ENCODE measurements around the gene GDPD4. TPM values are rescaled to one million over a fixed set of nuclear protein-coding genes. Genes with fewer than 3 reads are reported as not detected.

Gene GDPD4
- total RNA-seq, 4 donors from 2014 or later, result not detected

DNA sequence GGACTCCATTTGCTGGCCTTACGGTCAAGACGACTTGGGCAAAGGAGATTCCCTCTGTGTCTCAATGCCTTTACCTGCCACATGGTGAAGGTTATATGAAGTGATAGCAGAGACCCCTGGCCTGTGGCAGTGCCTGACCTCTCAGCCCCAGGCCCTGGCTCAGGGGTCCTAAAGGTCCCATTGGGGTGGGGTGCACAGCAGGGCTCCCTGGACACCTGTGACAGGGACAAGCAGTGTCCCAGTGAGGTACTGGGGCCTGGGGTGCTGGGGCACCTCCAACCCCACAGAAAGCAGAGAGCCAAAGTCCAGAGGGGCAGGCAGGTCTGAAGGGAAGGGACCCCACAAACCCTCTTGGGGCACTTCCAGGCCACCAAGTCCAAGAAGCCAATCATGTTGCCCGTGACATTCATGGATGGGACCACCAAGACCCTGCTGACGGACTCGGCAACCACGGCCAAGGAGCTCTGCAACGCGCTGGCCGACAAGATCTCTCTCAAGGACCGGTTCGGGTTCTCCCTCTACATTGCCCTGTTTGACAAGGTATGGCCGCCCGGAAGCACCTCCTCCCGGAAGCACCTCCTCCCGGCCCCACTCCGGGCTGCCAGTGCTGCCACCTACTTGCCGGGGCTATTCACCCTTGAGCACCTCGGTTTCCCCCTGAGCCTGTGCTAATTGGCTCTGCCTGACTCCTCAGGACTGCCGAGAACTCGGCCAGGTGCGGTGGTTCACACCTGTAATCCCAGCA, 111.0 kb downstream of the GDPD4 start:
- Histone ChIP-seq H3K27me3 (peaks cover 0 to 4% (median 0%) of the 10 kb centered on the region in 4 donors), H3K4me3 (no peak overlapping the region), H3K36me3 (no peaks in the 10 kb centered on the region), H3K9me3 (no peaks in the 10 kb centered on the region), H3K27ac (no peak overlapping the region), H3K4me1 (peaks cover 0 to 9% (median 0%) of the 10 kb centered on the region in 3 donors)
- no peak for DNase-seq
- TF ChIP-seq, protein P1, sequence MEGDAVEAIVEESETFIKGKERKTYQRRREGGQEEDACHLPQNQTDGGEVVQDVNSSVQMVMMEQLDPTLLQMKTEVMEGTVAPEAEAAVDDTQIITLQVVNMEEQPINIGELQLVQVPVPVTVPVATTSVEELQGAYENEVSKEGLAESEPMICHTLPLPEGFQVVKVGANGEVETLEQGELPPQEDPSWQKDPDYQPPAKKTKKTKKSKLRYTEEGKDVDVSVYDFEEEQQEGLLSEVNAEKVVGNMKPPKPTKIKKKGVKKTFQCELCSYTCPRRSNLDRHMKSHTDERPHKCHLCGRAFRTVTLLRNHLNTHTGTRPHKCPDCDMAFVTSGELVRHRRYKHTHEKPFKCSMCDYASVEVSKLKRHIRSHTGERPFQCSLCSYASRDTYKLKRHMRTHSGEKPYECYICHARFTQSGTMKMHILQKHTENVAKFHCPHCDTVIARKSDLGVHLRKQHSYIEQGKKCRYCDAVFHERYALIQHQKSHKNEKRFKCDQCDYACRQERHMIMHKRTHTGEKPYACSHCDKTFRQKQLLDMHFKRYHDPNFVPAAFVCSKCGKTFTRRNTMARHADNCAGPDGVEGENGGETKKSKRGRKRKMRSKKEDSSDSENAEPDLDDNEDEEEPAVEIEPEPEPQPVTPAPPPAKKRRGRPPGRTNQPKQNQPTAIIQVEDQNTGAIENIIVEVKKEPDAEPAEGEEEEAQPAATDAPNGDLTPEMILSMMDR (IDR thresholded peaks at IDR 0.05), result no peak
- TF ChIP-seq POLR2A (IDR thresholded peaks at IDR 0.05), result no peak
- intact Hi-C loops (cut with DNase I), result loop anchor here (5.0 kb wide), 1 partner anchor 357 kb away; no protein-coding TSS in a partner anchor
- 75 to 97% methylated on average over 7 to 10 of the region's 21 CpGs for WGBS, 2 donors

DNA sequence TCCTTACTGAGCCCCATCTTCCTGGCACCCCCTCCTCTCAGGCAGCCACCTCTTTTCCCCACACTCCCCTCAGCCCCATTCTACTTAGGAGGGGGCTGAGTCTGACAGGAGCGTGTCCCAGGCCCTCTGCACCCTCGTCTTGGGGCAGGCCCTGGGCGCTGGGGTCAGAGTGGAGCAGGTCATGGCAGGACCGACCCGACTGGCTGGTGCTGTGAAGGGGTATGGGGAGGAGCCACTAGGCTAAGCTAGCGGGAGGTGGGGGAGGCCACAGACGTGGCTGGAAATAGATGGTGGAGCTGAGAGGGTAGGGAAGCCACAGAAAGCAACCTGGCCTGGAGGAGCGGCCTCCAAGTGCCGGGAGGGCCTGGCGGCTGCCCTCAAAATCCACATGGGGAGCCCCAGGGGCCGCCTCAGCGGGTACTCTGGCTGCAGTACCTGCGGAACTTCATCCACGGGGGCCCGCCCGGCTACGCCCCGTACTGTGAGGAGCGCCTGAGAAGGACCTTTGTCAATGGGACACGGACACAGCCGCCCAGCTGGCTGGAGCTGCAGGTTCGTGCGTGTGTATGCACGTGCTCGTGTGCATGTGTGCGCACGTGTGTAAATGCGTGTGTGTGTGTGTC, 111.8 kb downstream of the GDPD4 start:
- peaks cover 0 to 4% (median 0%) of the 10 kb centered on the region in 4 donors for H3K27me3 ChIP-seq
- TF ChIP-seq POLR2A (IDR thresholded peaks at IDR 0.05), result no peak
- no peaks in the 10 kb centered on the region for H3K9me3 ChIP-seq
- no peak for DNase-seq
- H3K4me3 ChIP-seq, result no peak overlapping the region
- intact Hi-C loops (cut with DNase I), result loop anchor here (5.0 kb wide), 2 partner anchors 62 to 358 kb away; partner anchors contain the start of gene MYO7A
- no peak overlapping the region for H3K27ac ChIP-seq
- H3K36me3 ChIP-seq, result no peaks in the 10 kb centered on the region
- peaks cover 0 to 9% (median 0%) of the 10 kb centered on the region in 3 donors for H3K4me1 ChIP-seq
- 90 to 100% methylated on average over 1 to 18 of the region's 28 CpGs for WGBS, 2 donors

DNA sequence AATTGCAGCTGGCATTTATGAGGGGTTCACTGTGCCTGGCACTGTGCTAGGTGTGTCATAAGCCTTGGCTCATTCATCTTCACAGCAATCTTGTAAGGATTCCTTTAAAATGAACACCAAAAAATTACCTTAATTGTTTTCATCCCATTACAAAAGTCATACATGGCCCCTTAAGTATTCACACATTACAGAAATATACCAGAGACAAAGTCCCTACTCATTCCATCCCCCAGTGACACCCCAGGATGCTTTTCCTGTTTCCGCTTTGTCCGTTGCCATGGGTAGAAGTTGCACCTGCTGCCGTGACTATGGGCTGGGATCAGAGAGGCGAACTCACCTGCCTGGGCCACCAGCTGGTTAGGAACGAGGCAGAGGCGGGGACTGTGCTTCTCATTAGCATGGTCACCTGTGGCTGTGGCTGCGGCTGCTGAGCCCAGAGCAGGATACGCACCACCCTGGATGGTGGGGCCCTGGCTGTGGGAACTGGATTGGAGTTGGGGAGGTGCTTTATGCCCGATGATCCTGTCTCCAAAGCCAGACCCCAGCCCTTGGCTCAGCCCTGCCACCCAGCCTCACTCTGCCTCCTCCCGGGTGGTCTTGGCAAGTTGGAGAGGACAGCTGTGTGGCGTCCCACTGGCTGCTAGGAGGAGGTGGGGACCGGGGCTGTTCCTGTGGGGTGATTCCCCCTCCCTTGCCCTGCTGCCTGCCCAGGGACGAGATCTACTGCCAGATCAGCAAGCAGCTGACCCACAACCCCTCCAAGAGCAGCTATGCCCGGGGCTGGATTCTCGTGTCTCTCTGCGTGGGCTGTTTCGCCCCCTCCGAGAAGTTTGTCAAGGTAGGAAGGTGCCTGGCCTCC, 112.6 kb downstream of the GDPD4 start:
- intact Hi-C loops (cut with DNase I), result loop anchor here (5.0 kb wide), 1 partner anchor 62 kb away; the partner anchor contains the start of gene MYO7A
- no peak overlapping the region for H3K27ac ChIP-seq
- no peaks in the 10 kb centered on the region for H3K36me3 ChIP-seq
- H3K27me3 ChIP-seq, result peaks cover 0 to 4% (median 0%) of the 10 kb centered on the region in 4 donors
- WGBS, 2 donors, result 65 to 69% methylated on average over 7 to 14 of the region's 18 CpGs
- no peak overlapping the region for H3K4me3 ChIP-seq
- no peaks in the 10 kb centered on the region for H3K9me3 ChIP-seq
- no peak for DNase-seq
- no peak for TF ChIP-seq POLR2A (IDR thresholded peaks at IDR 0.05)
- TF ChIP-seq, protein P1 (IDR thresholded peaks at IDR 0.05), result no peak
- peaks cover 0 to 9% (median 0%) of the 10 kb centered on the region in 3 donors for H3K4me1 ChIP-seq

DNA sequence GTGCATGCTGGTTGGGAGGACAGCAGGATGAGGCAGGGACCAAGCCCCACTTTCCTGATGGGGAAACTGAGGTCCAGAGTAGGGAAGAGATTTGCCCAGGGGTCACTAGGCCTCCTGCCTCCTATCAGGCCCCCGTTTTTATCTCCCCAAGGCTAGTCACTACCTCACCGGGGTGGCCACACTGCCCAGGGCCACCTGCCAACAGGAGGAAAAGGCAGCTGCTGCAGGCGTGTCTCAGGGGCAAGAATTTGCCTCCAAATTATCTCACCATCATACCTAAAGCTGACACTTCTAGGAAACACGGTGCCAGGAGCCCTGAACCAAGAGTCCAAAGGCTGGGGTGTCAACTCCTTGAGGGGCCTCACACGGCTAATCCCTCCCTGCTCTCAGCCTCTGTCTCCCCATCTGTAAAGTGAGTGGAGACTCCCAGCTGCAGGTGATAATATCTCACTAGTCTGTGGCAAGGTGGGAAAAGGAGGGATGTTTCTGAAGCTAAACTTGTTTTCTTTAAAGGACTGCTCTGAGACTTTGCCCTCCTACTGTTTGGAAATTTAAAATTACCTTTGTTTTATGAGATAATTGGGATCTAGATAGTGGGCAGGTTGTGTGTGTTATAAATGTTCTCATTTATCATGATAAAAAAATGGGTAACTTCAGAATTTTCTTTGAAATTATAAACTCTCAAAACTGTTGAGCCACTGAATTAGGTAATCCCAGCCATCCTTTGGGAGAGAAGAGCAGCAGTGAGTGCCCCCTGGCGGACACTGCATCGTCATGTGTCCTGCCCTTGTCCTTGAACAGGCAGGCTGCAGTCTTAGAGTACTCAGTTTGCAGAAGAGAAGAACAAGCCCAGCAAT, 113.5 kb downstream of the GDPD4 start:
- no peak for TF ChIP-seq POLR2A (IDR thresholded peaks at IDR 0.05)
- TF ChIP-seq, protein P1 (IDR thresholded peaks at IDR 0.05), result peak; percentile 58 to 92 (median 87)
- no peak overlapping the region for H3K27ac ChIP-seq
- H3K4me1 ChIP-seq, result peaks cover 0 to 9% (median 0%) of the 10 kb centered on the region in 3 donors
- H3K27me3 ChIP-seq, result peaks cover 0 to 4% (median 0%) of the 10 kb centered on the region in 4 donors
- H3K9me3 ChIP-seq, result no peaks in the 10 kb centered on the region
- WGBS, 2 donors, result 45 to 55% methylated on average over 6 to 7 of the region's 7 CpGs
- intact Hi-C loops (cut with DNase I), result loop anchor here (5.0 kb wide), 1 partner anchor 61 kb away; the partner anchor contains the start of gene MYO7A
- no peak for DNase-seq
- no peaks in the 10 kb centered on the region for H3K36me3 ChIP-seq
- H3K4me3 ChIP-seq, result no peak overlapping the region

All from esophagus squamous epithelium (tissue), 5 donors.